Endothelial cell of umbilical vein (primary cell): ENCODE data around the gene HBS1L. TPM values are rescaled to one million over a fixed set of nuclear protein-coding genes. Genes with fewer than 3 reads are reported as not detected.

Source experiments
- BruUV-seq: library from RNA; stranded (reverse); fragments of 400-500 nt; replicated peaks from 2 replicates; lab custom pipeline; 2021; lab: Mats Ljungman, UMichigan
- CTCF ChIA-PET: fragments of 300-600, 350-600 bp; sonication (Branson Sonifier 250); formaldehyde crosslinking; loops from one replicate; lab custom pipeline; 2021; ENCODE audit warnings: antibody characterized with exemption, inconsistent platforms; lab: Charles Lee
- POLR2A ChIA-PET: fragments of 300-600, 350-600 bp; sonication (Branson Sonifier 250); formaldehyde crosslinking; loops from one replicate; lab custom pipeline; 2021; ENCODE audit warnings: antibody characterized with exemption, inconsistent platforms; lab: Charles Lee
- DNase-seq: peaks from one replicate; pipeline ENCODE4 v3.0.0-alpha.2; 2011; ENCODE audit warnings: low read depth, low spot score
- FAIRE-seq: peaks from 2 replicates; lab custom pipeline; 2011; peaks lifted over from hg19 to GRCh38; lab: Jason Lieb, UNC
- H2AFZ ChIP-seq: 2 replicates; pipeline ENCODE4 v1.6.0; 2012; ENCODE audit warnings: low read depth, low read length, control low read depth, inconsistent platforms
- H3K27ac ChIP-seq: 2 replicates; pipeline ENCODE4 v1.5.1; 2011; ENCODE audit warnings: low read depth, mild to moderate bottlenecking, control low read depth, low read length, moderate library complexity; ENCODE audit not compliant: insufficient read depth
- H3K27me3 ChIP-seq, 2 experiments: 2 replicates each; pipeline versions ENCODE4 v1.6.0 to v1.6.1; 2011; ENCODE audit warnings: low read length in 2 of 2, mixed read lengths in 1 of 2; ENCODE audit not compliant: control insufficient read depth in 2 of 2, insufficient read depth in 2 of 2
- H3K36me3 ChIP-seq, 2 experiments: 2 replicates in 1 of 2; 3 replicates in 1 of 2; pipeline ENCODE4 v1.5.1; 2011; ENCODE audit warnings: low read length in 2 of 2, mild to moderate bottlenecking in 1 of 2, moderate library complexity in 1 of 2; ENCODE audit not compliant: control insufficient read depth in 2 of 2, insufficient read depth in 2 of 2; ENCODE audit errors: extremely low read depth in 1 of 2
- H3K4me1 ChIP-seq: 3 replicates; pipeline ENCODE4 v1.5.1; 2011; ENCODE audit warnings: mild to moderate bottlenecking, low read length; ENCODE audit not compliant: control insufficient read depth, insufficient read depth; ENCODE audit errors: extremely low read depth
- H3K4me2 ChIP-seq: 2 replicates; pipeline ENCODE4 v1.6.1; 2011; ENCODE audit warnings: low read length, control low read depth, mixed read lengths; ENCODE audit not compliant: insufficient read depth
- H3K4me3 ChIP-seq, 3 experiments: fragments of 200-600 bp in 1 of 3; sonication (generic), shearing (Covaris generic) in 1 of 3; replicated peaks in 1 of 3; 2 replicates each; pipeline ENCODE4 v1.5.1; 2011 to 2016; ENCODE audit warnings: control low read depth in 3 of 3, low read length in 3 of 3, mild to moderate bottlenecking in 2 of 3, inconsistent platforms in 1 of 3, low read depth in 1 of 3, moderate library complexity in 1 of 3; ENCODE audit not compliant: insufficient read depth in 1 of 3
- H3K79me2 ChIP-seq: 2 replicates; pipeline ENCODE4 v1.6.0; 2012; ENCODE audit warnings: low read length, inconsistent platforms; ENCODE audit not compliant: control insufficient read depth, insufficient read depth
- H3K9ac ChIP-seq: replicated peaks from 2 replicates; pipeline ENCODE3; 2011; ENCODE audit warnings: low read length, control low read depth; ENCODE audit not compliant: insufficient read depth; ENCODE audit errors: extremely low read depth
- H3K9me1 ChIP-seq: replicated peaks from 3 replicates; pipeline ENCODE4 v1.6.0; 2011; ENCODE audit warnings: mild to moderate bottlenecking, low read length; ENCODE audit not compliant: control insufficient read depth, insufficient read depth; ENCODE audit errors: extremely low read depth
- H3K9me3 ChIP-seq: replicated peaks from 2 replicates; pipeline ENCODE4 v1.5.1; 2012; ENCODE audit warnings: low read length, inconsistent platforms; ENCODE audit not compliant: control insufficient read depth, insufficient read depth
- H4K20me1 ChIP-seq: replicated peaks from 2 replicates; pipeline ENCODE3; 2011; ENCODE audit warnings: mild to moderate bottlenecking, low read length; ENCODE audit not compliant: control insufficient read depth, insufficient read depth; ENCODE audit errors: extremely low read depth
- EZH2 ChIP-seq: IDR thresholded peaks from 2 replicates; pipeline ENCODE4 v1.6.1; 2012; ENCODE audit warnings: borderline replicate concordance, low read depth, mild to moderate bottlenecking, moderate library complexity, low read length, inconsistent platforms; ENCODE audit not compliant: severe bottlenecking
- FOS ChIP-seq: IDR thresholded peaks from 2 replicates; pipeline ENCODE4 v1.6.1; 2011; ENCODE audit warnings: mild to moderate bottlenecking, low read length, moderate library complexity, borderline replicate concordance; ENCODE audit not compliant: insufficient read depth
- JUN ChIP-seq: IDR thresholded peaks from 2 replicates; pipeline ENCODE4 v1.6.1; 2011; ENCODE audit warnings: borderline replicate concordance, low read depth; ENCODE audit not compliant: insufficient read length, insufficient read depth
- MYC ChIP-seq: IDR thresholded peaks from one replicate; pipeline ENCODE4 v1.6.1; 2011; ENCODE audit warnings: mild to moderate bottlenecking, low read depth, low read length
- POLR2AphosphoS5 ChIP-seq: IDR thresholded peaks from 2 replicates; pipeline ENCODE4 v1.6.1; 2012; ENCODE audit warnings: low read depth, mild to moderate bottlenecking, control low read depth, low read length, moderate library complexity; ENCODE audit not compliant: insufficient read depth
- dilution Hi-C: fragments of 300-500 bp; cut with MboI; formaldehyde crosslinking; loops from one replicate; pipeline ENCODE4 v1.15.0; 2019; ENCODE audit warnings: low sequenced_read_pairs; ENCODE audit not compliant: extremely low pct_ligation_motif_present
- intact Hi-C: fragments of 100-400 bp; cut with micrococcal nuclease; formaldehyde crosslinking; loops from one replicate; pipeline ENCODE4 v1.10.0; 2022
- polyA plus RNA-seq, 4 experiments: library from polyadenylated mRNA; depleted of rRNA in 3 of 4; stranded (reverse) in 3 of 4; unstranded in 1 of 4; fragments of >200 nt; gene quantifications; 2 replicates each; pipeline versions ENCODE4 v1.2.1 to v1.2.3, GENCODE V29; 2011 to 2012; ENCODE audit warnings: missing spikeins in 1 of 4
- total RNA-seq: library from RNA; stranded (reverse); gene quantifications from 2 replicates; pipeline ENCODE4 v1.2.3, GENCODE V29; 2021
- TF ChIP-seq, protein P1 (sequence below): IDR thresholded peaks from 2 replicates; pipeline ENCODE4 v1.6.1; 2011; ENCODE audit not compliant: insufficient read depth, insufficient read length
- TF ChIP-seq, protein P2 (sequence below), 2 donors: IDR thresholded peaks; 1 replicate in 1 of 2; 2 replicates in 1 of 2; pipeline ENCODE4 v1.5.1; 2011; ENCODE audit warnings: low read length in 2 of 2, mild to moderate bottlenecking in 2 of 2, moderate library complexity in 2 of 2, control low read depth in 1 of 2, inconsistent platforms in 1 of 2, low read depth in 1 of 2; ENCODE audit not compliant: insufficient read depth in 1 of 2; ENCODE audit errors: extremely low read depth in 1 of 2

Gene HBS1L
- total and polyA plus RNA-seq, 2 donors (not counting 3 experiments of a cell fraction or from before 2014, with no cell fraction given), result 23.7 to 74.6 TPM

DNA sequence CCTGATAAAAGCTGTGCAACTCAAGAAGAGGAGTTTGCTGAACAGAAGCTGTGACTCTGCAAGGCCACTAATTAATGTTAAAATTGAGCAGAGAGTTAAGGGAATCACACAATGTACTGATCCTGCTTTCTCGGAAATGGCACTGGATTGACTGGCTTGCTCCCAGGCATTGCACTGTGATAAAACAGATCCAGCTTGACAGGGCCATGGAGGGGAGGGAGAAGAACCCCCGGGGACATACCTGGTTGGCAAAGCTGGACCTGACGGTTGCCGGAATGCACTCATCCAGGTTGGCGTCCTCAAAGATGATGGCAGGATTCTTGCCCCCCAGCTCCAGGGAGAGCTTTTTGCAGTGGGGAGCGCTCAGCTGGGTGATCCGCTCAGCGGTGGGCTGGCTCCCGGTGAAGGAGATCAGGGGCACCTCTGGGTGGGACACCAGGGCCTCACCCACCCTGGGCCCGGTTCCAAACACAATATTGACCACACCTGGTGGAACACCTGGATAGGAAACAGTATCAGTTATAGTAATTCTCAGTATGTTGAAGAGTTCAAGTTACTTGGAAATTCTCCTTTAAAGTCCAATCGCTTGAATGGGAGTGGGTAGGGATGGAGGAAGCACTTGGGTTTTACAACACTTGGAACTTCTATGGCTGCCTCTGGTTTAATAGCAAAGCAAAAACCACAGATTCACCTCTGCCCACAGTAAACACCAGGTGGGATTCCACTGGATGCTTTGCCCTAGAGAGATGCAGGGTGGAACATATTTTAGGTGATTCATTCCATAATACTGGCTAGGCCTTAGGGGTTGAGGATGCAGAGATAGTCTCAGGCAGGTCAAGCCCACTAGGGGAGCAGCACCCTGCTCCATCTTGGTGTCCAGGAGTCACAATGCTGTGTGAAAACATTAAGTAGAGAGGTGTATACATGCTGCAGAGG, 121.8 kb downstream of the HBS1L start:
- no peak overlapping the region for H2AFZ ChIP-seq
- no peaks in the 10 kb centered on the region for H3K79me2 ChIP-seq
- dilution Hi-C loops, result no loop called here
- CTCF ChIA-PET, result interaction anchor here (0.6 to 1.6 kb wide), 3 partner anchors 8 to 823 kb away, joined by 3 to 11 read pairs (median 4); no protein-coding TSS in a partner anchor
- H3K4me1 ChIP-seq, result no peaks in the 10 kb centered on the region
- no peaks in the 10 kb centered on the region for H3K9me1 ChIP-seq
- no peak overlapping the region for H3K27ac ChIP-seq
- no peak overlapping the region for H3K4me2 ChIP-seq
- no peak overlapping the region for H3K9ac ChIP-seq
- H4K20me1 ChIP-seq, result no peaks in the 10 kb centered on the region
- H3K27me3 ChIP-seq, result no peaks in the 10 kb centered on the region
- no peak overlapping the region for H3K4me3 ChIP-seq
- DNase-seq, result no peak
- FAIRE-seq, result no peak
- TF ChIP-seq MYC, result no peak
- TF ChIP-seq POLR2AphosphoS5, result no peak
- TF ChIP-seq JUN, result no peak
- no peak for TF ChIP-seq FOS
- TF ChIP-seq, protein P1, sequence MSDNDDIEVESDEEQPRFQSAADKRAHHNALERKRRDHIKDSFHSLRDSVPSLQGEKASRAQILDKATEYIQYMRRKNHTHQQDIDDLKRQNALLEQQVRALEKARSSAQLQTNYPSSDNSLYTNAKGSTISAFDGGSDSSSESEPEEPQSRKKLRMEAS, result no peak
- TF ChIP-seq EZH2, result no peak
- TF ChIP-seq, protein P2, sequence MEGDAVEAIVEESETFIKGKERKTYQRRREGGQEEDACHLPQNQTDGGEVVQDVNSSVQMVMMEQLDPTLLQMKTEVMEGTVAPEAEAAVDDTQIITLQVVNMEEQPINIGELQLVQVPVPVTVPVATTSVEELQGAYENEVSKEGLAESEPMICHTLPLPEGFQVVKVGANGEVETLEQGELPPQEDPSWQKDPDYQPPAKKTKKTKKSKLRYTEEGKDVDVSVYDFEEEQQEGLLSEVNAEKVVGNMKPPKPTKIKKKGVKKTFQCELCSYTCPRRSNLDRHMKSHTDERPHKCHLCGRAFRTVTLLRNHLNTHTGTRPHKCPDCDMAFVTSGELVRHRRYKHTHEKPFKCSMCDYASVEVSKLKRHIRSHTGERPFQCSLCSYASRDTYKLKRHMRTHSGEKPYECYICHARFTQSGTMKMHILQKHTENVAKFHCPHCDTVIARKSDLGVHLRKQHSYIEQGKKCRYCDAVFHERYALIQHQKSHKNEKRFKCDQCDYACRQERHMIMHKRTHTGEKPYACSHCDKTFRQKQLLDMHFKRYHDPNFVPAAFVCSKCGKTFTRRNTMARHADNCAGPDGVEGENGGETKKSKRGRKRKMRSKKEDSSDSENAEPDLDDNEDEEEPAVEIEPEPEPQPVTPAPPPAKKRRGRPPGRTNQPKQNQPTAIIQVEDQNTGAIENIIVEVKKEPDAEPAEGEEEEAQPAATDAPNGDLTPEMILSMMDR (IDR thresholded peaks at IDR 0.05; ENCODE audit: extremely low read depth in 1 of 2, insufficient read depth in 1 of 2, low read depth in 1 of 2, low read length in 2 of 2), result no peak
- H3K9me3 ChIP-seq, result no peaks in the 10 kb centered on the region
- no TSS peak for BruUV-seq
- POLR2A ChIA-PET, result no interaction called here
- H3K36me3 ChIP-seq, result no peaks in the 10 kb centered on the region
- intact Hi-C loops, result no loop called here
